Activated naive CD8-positive, alpha-beta T cell treated with anti-CD3 and anti-CD28 coated beads, Interleukin-2, amount 50 U/mL, for 16 hours (primary cell): ENCODE data around the gene WWP2.
"Not testable (repeated sequence)": the region's sequence is repeated elsewhere in the genome, so short reads cannot be mapped to it uniquely, and the experiment has no call there.

Source experiments
- DNase-seq: peaks from one replicate; pipeline ENCODE4 v3.0.0-alpha.2; 2020; ENCODE audit warnings: low read depth, low spot score

The WWP2 gene

GRCh38 chr16:69830534-69831211, 68.5 kb downstream of the WWP2 start:
- no peak for DNase-seq

- DNase-seq = no peak
Measured at GRCh38 chr16:69831212-69832123, 69.3 kb downstream of the WWP2 start.

- no peak for DNase-seq
Measured at GRCh38 chr16:69833357-69834282, 71.5 kb downstream of the WWP2 start.

GRCh38 chr16:69834807-69835466, 72.8 kb downstream of the WWP2 start:
- no peak for DNase-seq

- no peak for DNase-seq
Measured at GRCh38 chr16:69836257-69836656, 74.1 kb downstream of the WWP2 start.

- no peak for DNase-seq
Measured at GRCh38 chr16:69837380-69837779, 75.2 kb downstream of the WWP2 start.

- no peak for DNase-seq
Measured at GRCh38 chr16:69838489-69838888, 76.4 kb downstream of the WWP2 start.

- DNase-seq = no peak
Measured at GRCh38 chr16:69839240-69839688, 77.1 kb downstream of the WWP2 start.

GRCh38 chr16:69839798-69840409, 77.8 kb downstream of the WWP2 start:
- DNase-seq = no peak

- no peak for DNase-seq
Measured at GRCh38 chr16:69840975-69841374, 78.8 kb downstream of the WWP2 start.

GRCh38 chr16:69844441-69844840, 82.3 kb downstream of the WWP2 start:
- DNase-seq = no peak

- no peak for DNase-seq
Measured at GRCh38 chr16:69845181-69845580, 83.0 kb downstream of the WWP2 start.

- DNase-seq = no peak
Measured at GRCh38 chr16:69847643-69848042, 85.5 kb downstream of the WWP2 start.

GRCh38 chr16:69848637-69849545, 86.8 kb downstream of the WWP2 start:
- no peak for DNase-seq

GRCh38 chr16:69851491-69852240, 89.5 kb downstream of the WWP2 start:
- DNase-seq = no peak

- no peak for DNase-seq
Measured at GRCh38 chr16:69852815-69853214, 90.7 kb downstream of the WWP2 start.

- DNase-seq = no peak
Measured at GRCh38 chr16:69853481-69853880, 91.3 kb downstream of the WWP2 start.

- not testable (repeated sequence) for DNase-seq
Measured at GRCh38 chr16:69854776-69855175, 92.6 kb downstream of the WWP2 start.

- DNase-seq = no peak
Measured at GRCh38 chr16:69855592-69855991, 93.5 kb downstream of the WWP2 start.
